Measurements from ENCODE around the gene ZBTB7B. TPM values are rescaled to one million over a fixed set of nuclear protein-coding genes. Genes with fewer than 3 reads are reported as not detected.
A peak's percentile ranks its signal among the peaks of the same experiment; 100 is the strongest.

ZBTB7B gene
- total RNA-seq, 3 donors from 2014 or later = 175 to 313 (median 255) TPM

- H3K36me3 ChIP-seq (ENCODE audit: low read depth) = no peaks in the 10 kb centered on the region
- no peak for ATAC-seq
- TF ChIP-seq CTCF (IDR thresholded peaks at IDR 0.05) = no peak
- H3K4me1 ChIP-seq (ENCODE audit: low read depth) = peaks cover 22% of the 10 kb centered on the region
- intact Hi-C loops (cut with DNase I, micrococcal nuclease) = loop anchor here in 1 of 2 donors (10.0 kb wide), 1 partner anchor 54 kb away; no protein-coding TSS in a partner anchor
- H3K4me3 ChIP-seq = no peak overlapping the region
- H3K9me3 ChIP-seq = no peaks in the 10 kb centered on the region
- peak in 1 of 3 donors; percentile 13 for DNase-seq
Measured at GRCh38 chr1:154960446-154961136, 42.0 kb upstream of the ZBTB7B start.

GRCh38 chr1:154961207-154962155, 41.1 kb upstream of the ZBTB7B start, which contains the start of gene PYGO2:
Gene PYGO2, minus strand, starts transcription at chr1:154961782. Its CDS starts 206 bp downstream, at chr1:154961576.
- peak; percentile 67 for TF ChIP-seq CTCF (IDR thresholded peaks at IDR 0.05)
- ATAC-seq (peak; percentile 88), DNase-seq (peak; percentile 84 to 91 (median 90))
- intact Hi-C loops (cut with DNase I, micrococcal nuclease) = loop anchor here in 1 of 2 donors (10.0 kb wide), 1 partner anchor 53 kb away; no protein-coding TSS in a partner anchor
- H3K4me3 ChIP-seq = peak within 1 kb of the TSS; percentile 80
- no peaks in the 10 kb centered on the region for H3K9me3 ChIP-seq
- H3K4me1 ChIP-seq (ENCODE audit: low read depth) = peaks cover 20% of the 10 kb centered on the region
- no peaks in the 10 kb centered on the region for H3K36me3 ChIP-seq (ENCODE audit: low read depth)

- ATAC-seq (peak; percentile 17), DNase-seq (peak in 2 of 3 donors; percentile 56 to 62)
- TF ChIP-seq CTCF (IDR thresholded peaks at IDR 0.05) = no peak
- Histone ChIP-seq H3K36me3 (ENCODE audit: low read depth) (no peaks in the 10 kb centered on the region), H3K4me3 (peak overlapping the region; percentile 80), H3K4me1 (ENCODE audit: low read depth) (peaks cover 17% of the 10 kb centered on the region), H3K9me3 (no peaks in the 10 kb centered on the region)
- intact Hi-C loops (cut with DNase I, micrococcal nuclease) = loop anchor here in 1 of 2 donors (10.0 kb wide), 1 partner anchor 53 kb away; no protein-coding TSS in a partner anchor
Measured at GRCh38 chr1:154962156-154962749, 40.3 kb upstream of the ZBTB7B start.

GRCh38 chr1:154962795-154963330, 39.7 kb upstream of the ZBTB7B start:
- Histone ChIP-seq H3K4me3 (no peak overlapping the region), H3K4me1 (ENCODE audit: low read depth) (peaks cover 17% of the 10 kb centered on the region), H3K36me3 (ENCODE audit: low read depth) (no peaks in the 10 kb centered on the region), H3K9me3 (no peaks in the 10 kb centered on the region)
- peak in 2 of 3 donors; percentile 38 to 49 for DNase-seq
- no peak for TF ChIP-seq CTCF (IDR thresholded peaks at IDR 0.05)
- no peak for ATAC-seq
- intact Hi-C loops (cut with DNase I, micrococcal nuclease) = loop anchor here in 1 of 2 donors (10.0 kb wide), 1 partner anchor 52 kb away; no protein-coding TSS in a partner anchor

GRCh38 chr1:154963643-154964042, 39.0 kb upstream of the ZBTB7B start:
- Histone ChIP-seq H3K36me3 (ENCODE audit: low read depth) (no peaks in the 10 kb centered on the region), H3K9me3 (no peaks in the 10 kb centered on the region), H3K4me3 (no peak overlapping the region), H3K4me1 (ENCODE audit: low read depth) (peaks cover 17% of the 10 kb centered on the region)
- ATAC-seq (no peak), DNase-seq (peak in 2 of 3 donors; percentile 12 to 27)
- intact Hi-C loops (cut with DNase I, micrococcal nuclease) = loop anchor here in 1 of 2 donors (10.0 kb wide), 1 partner anchor 51 kb away; no protein-coding TSS in a partner anchor
- no peak for TF ChIP-seq CTCF (IDR thresholded peaks at IDR 0.05)
